HEK293 (cell line): ENCODE data around the gene MYRFL.

ENCODE experiments used
- CTCF ChIA-PET: fragments of 350-600 bp; formaldehyde crosslinking; extraction: SDS; loops from one replicate; lab custom pipeline; 2021; ENCODE audit warnings: antibody characterized with exemption; lab: Yijun Ruan, JAX
- POLR2A ChIA-PET: fragments of 300-600 bp; formaldehyde crosslinking; extraction: SDS; loops from one replicate; lab custom pipeline; 2020; ENCODE audit warnings: antibody characterized with exemption, inconsistent platforms; lab: Yijun Ruan, JAX
- H3K27ac ChIP-seq: fragments of 200-500 bp; sonication (Bioruptor generic); 2 replicates; pipeline ENCODE4 v1.5.1; 2014; ENCODE audit warnings: low read depth, low read length, control low read depth, inconsistent platforms; ENCODE audit errors: extremely low read depth
- H3K36me3 ChIP-seq, 2 experiments: fragments of 200-500 bp in 1 of 2; sonication (Bioruptor generic) in 1 of 2; 1 replicate in 1 of 2; 2 replicates in 1 of 2; pipeline ENCODE4 v1.5.1; 2014 to 2017; ENCODE audit warnings: inconsistent platforms in 2 of 2, low read length in 2 of 2; ENCODE audit not compliant: control insufficient read depth in 2 of 2, insufficient read depth in 1 of 2
- H3K4me1 ChIP-seq: fragments of 200-500 bp; sonication (Bioruptor generic); 2 replicates; pipeline ENCODE4 v1.5.1; 2014; ENCODE audit warnings: mild to moderate bottlenecking, low read length, inconsistent platforms; ENCODE audit not compliant: control insufficient read depth, insufficient read depth
- H3K4me3 ChIP-seq: 2 replicates; pipeline ENCODE4 v1.5.1; 2011; ENCODE audit warnings: low read depth, mild to moderate bottlenecking, control low read depth, low read length, moderate library complexity
- H3K9me3 ChIP-seq: fragments of 200-500 bp; sonication (Bioruptor generic); 2 replicates; pipeline ENCODE4 v1.5.1; 2014; ENCODE audit warnings: low read depth, low read length, inconsistent platforms; ENCODE audit not compliant: control insufficient read depth, insufficient read depth
- ELK4 ChIP-seq: IDR thresholded peaks from 2 replicates; pipeline ENCODE4 v1.6.1; 2011; ENCODE audit warnings: mild to moderate bottlenecking, low read depth, low read length, borderline replicate concordance
- RBAK ChIP-seq: fragments of 450-650 bp; formaldehyde crosslinking; IDR thresholded peaks from 2 replicates; pipeline ENCODE4 v1.5.1; 2016; ENCODE audit warnings: missing biosample characterization, missing genetic modification characterization
- SP3 ChIP-seq: fragments of 450-650 bp; formaldehyde crosslinking; IDR thresholded peaks from 2 replicates; pipeline ENCODE4 v1.5.1; 2016; ENCODE audit warnings: missing biosample characterization, missing genetic modification characterization
- TSHZ1 ChIP-seq: fragments of 450-650 bp; formaldehyde crosslinking; IDR thresholded peaks from 2 replicates; pipeline ENCODE4 v1.5.1; 2016; ENCODE audit warnings: missing biosample characterization, missing genetic modification characterization, borderline replicate concordance
- WT1 ChIP-seq: fragments of 450-650 bp; formaldehyde crosslinking; IDR thresholded peaks from 2 replicates; pipeline ENCODE4 v1.5.1; 2016; ENCODE audit warnings: missing biosample characterization, missing genetic modification characterization
- YY2 ChIP-seq: fragments of 450-650 bp; formaldehyde crosslinking; IDR thresholded peaks from 2 replicates; pipeline ENCODE4 v1.5.1; 2016; ENCODE audit warnings: missing biosample characterization, missing genetic modification characterization
- ZBTB7A ChIP-seq: fragments of 450-650 bp; formaldehyde crosslinking; IDR thresholded peaks from 2 replicates; pipeline ENCODE4 v1.5.1; 2016; ENCODE audit warnings: low read depth, missing biosample characterization, missing genetic modification characterization
- ZBTB8A ChIP-seq: fragments of 450-650 bp; formaldehyde crosslinking; IDR thresholded peaks from 2 replicates; pipeline ENCODE4 v1.5.1; 2016; ENCODE audit warnings: missing biosample characterization, missing genetic modification characterization
- ZFP41 ChIP-seq: fragments of 450-650 bp; formaldehyde crosslinking; IDR thresholded peaks from 2 replicates; pipeline ENCODE4 v1.5.1; 2016; ENCODE audit warnings: missing biosample characterization, missing genetic modification characterization, borderline replicate concordance
- ZNF140 ChIP-seq: fragments of 450-650 bp; formaldehyde crosslinking; IDR thresholded peaks from 2 replicates; pipeline ENCODE4 v1.5.1; 2016; ENCODE audit warnings: missing biosample characterization, missing genetic modification characterization
- ZNF157 ChIP-seq: fragments of 450-650 bp; formaldehyde crosslinking; IDR thresholded peaks from 2 replicates; pipeline ENCODE4 v1.5.1; 2016; ENCODE audit warnings: missing biosample characterization, missing genetic modification characterization
- ZNF555 ChIP-seq: fragments of 450-650 bp; formaldehyde crosslinking; conservative IDR thresholded peaks from 2 replicates; pipeline ENCODE4 v1.5.1; 2017; ENCODE audit warnings: missing biosample characterization, mild to moderate bottlenecking, missing genetic modification characterization, inconsistent platforms
- ZNF596 ChIP-seq: fragments of 450-650 bp; IDR thresholded peaks from 2 replicates; pipeline ENCODE4 v1.5.0; 2018; ENCODE audit warnings: missing biosample characterization, mild to moderate bottlenecking, missing genetic modification characterization, moderate library complexity
- ZNF623 ChIP-seq: fragments of 450-650 bp; formaldehyde crosslinking; IDR thresholded peaks from 2 replicates; pipeline ENCODE4 v1.5.1; 2016; ENCODE audit warnings: missing biosample characterization, missing genetic modification characterization
- ZSCAN23 ChIP-seq: fragments of 450-650 bp; formaldehyde crosslinking; IDR thresholded peaks from 2 replicates; pipeline ENCODE4 v1.5.1; 2016; ENCODE audit warnings: missing biosample characterization, missing genetic modification characterization
- ZSCAN30 ChIP-seq: fragments of 450-650 bp; IDR thresholded peaks from 2 replicates; pipeline ENCODE4 v1.5.1; 2018; ENCODE audit warnings: missing biosample characterization, mild to moderate bottlenecking, missing genetic modification characterization, moderate library complexity
- TF ChIP-seq, protein P1 (sequence below): fragments of 450-650 bp; formaldehyde crosslinking; IDR thresholded peaks from 2 replicates; pipeline ENCODE4 v1.5.1; 2016; ENCODE audit warnings: missing biosample characterization, missing genetic modification characterization, low read depth
- TF ChIP-seq, protein P2 (sequence below): fragments of 450-650 bp; formaldehyde crosslinking; optimal IDR thresholded peaks from 2 replicates; pipeline ENCODE3; 2016; ENCODE audit warnings: missing biosample characterization, mild to moderate bottlenecking, missing genetic modification characterization
- TF ChIP-seq, protein P3 (sequence below): fragments of 450-650 bp; formaldehyde crosslinking; IDR thresholded peaks from 2 replicates; pipeline ENCODE4 v1.5.1; 2016; ENCODE audit warnings: missing biosample characterization, missing genetic modification characterization

The MYRFL gene

DNA sequence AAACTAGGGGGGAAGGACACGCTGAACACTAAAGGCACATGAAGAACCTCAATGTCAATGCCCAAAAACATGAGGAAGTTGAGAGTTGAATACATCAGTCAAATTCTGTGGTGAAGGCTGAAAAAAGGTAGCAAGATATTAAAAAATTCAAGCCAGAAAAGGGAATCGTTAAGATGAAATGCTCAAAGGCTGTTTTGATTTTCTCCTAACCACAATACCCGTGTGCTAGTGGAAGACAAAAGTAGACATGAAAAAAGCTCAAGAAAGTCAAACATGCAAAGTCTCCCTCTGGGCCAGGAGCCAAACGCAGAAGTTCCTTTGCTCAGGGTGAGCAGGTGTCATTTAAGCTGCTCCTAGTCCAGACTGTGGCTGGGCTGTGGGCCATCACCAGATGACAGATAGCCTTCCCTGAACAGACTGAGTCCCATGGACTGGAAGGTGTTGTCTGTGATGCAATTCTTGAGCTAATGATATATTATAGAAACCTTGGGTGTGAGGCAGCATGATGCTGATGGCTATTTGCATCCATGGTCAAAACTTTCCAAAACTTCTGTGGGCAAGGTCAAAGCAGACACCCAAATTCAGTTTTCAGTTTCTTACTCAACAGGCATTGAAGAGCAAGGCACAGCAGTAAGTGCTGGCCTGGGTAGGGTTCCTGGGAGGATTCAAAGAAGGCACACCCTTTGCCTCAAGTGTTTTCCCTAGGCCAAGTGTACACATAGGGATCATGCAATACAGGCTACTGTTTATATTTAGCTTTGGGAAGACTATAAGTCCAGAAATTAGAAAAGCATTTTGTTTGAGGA is 81.6 kb downstream of the MYRFL start:
- H3K9me3 ChIP-seq: no peaks in the 10 kb centered on the region
- H3K4me3 ChIP-seq: no peak overlapping the region
- POLR2A ChIA-PET: no interaction called here
- CTCF ChIA-PET: interaction anchor here (3.5 kb wide), 1 partner anchor 670 kb away, joined by 10 read pairs; no protein-coding TSS in a partner anchor
- no peak for TF ChIP-seq ZFP41
- TF ChIP-seq ZBTB8A: no peak
- H3K36me3 ChIP-seq: no peaks in the 10 kb centered on the region
- no peaks in the 10 kb centered on the region for H3K4me1 ChIP-seq
- H3K27ac ChIP-seq: no peak overlapping the region

DNA sequence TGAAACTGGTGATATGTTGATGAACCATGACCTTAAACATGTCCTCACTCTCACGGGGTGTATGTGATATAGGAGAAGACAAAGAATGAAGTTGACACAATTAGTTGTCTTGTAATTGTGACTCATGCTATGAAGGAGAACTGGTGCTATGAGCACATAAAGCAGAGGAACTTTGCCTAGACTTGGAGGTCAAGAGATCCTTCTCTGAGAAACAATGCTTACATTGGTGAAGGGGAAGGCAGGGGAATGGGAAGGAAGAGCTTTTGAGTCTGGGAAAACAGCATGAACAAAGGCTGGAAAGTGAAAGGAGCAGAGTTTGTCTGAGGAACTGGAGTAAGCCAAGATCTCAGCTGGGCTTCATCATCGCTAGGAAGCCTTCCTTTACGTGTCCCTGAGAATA is 83.2 kb downstream of the MYRFL start:
- POLR2A ChIA-PET: no interaction called here
- CTCF ChIA-PET: interaction anchor here (0.7 to 1.9 kb wide), 2 partner anchors 8 to 60 kb away, joined by 3 to 11 read pairs; no protein-coding TSS in a partner anchor

More for the DNA sequence above, 83.2 kb downstream of the MYRFL start:
- Histone ChIP-seq H3K4me1 (no peaks in the 10 kb centered on the region), H3K27ac (no peak overlapping the region), H3K4me3 (no peak overlapping the region), H3K9me3 (no peaks in the 10 kb centered on the region), H3K36me3 (no peaks in the 10 kb centered on the region)
- TF ChIP-seq, protein P1, sequence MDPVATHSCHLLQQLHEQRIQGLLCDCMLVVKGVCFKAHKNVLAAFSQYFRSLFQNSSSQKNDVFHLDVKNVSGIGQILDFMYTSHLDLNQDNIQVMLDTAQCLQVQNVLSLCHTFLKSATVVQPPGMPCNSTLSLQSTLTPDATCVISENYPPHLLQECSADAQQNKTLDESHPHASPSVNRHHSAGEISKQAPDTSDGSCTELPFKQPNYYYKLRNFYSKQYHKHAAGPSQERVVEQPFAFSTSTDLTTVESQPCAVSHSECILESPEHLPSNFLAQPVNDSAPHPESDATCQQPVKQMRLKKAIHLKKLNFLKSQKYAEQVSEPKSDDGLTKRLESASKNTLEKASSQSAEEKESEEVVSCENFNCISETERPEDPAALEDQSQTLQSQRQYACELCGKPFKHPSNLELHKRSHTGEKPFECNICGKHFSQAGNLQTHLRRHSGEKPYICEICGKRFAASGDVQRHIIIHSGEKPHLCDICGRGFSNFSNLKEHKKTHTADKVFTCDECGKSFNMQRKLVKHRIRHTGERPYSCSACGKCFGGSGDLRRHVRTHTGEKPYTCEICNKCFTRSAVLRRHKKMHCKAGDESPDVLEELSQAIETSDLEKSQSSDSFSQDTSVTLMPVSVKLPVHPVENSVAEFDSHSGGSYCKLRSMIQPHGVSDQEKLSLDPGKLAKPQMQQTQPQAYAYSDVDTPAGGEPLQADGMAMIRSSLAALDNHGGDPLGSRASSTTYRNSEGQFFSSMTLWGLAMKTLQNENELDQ: no peak
- TF ChIP-seq ZNF596 (no peak), ZBTB7A (no peak), ELK4 (no peak), TSHZ1 (tag by site-specific recombination) (no peak), ZSCAN30 (tag by site-specific recombination) (no peak), WT1 (no peak), ZNF623 (no peak), ZNF157 (no peak), ZSCAN23 (tag by site-specific recombination) (no peak), YY2 (tag by site-specific recombination) (no peak), ZNF555 (no peak), ZNF140 (tag by site-specific recombination) (no peak), SP3 (no peak), RBAK (tag by site-specific recombination) (no peak)
- TF ChIP-seq, protein P2, sequence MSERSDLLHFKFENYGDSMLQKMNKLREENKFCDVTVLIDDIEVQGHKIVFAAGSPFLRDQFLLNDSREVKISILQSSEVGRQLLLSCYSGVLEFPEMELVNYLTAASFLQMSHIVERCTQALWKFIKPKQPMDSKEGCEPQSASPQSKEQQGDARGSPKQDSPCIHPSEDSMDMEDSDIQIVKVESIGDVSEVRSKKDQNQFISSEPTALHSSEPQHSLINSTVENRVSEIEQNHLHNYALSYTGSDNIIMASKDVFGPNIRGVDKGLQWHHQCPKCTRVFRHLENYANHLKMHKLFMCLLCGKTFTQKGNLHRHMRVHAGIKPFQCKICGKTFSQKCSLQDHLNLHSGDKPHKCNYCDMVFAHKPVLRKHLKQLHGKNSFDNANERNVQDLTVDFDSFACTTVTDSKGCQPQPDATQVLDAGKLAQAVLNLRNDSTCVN (tag by site-specific recombination): no peak
- TF ChIP-seq, protein P3, sequence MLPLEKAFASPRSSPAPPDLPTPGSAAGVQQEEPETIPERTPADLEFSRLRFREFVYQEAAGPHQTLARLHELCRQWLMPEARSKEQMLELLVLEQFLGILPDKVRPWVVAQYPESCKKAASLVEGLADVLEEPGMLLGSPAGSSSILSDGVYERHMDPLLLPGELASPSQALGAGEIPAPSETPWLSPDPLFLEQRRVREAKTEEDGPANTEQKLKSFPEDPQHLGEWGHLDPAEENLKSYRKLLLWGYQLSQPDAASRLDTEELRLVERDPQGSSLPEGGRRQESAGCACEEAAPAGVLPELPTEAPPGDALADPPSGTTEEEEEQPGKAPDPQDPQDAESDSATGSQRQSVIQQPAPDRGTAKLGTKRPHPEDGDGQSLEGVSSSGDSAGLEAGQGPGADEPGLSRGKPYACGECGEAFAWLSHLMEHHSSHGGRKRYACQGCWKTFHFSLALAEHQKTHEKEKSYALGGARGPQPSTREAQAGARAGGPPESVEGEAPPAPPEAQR (tag by site-specific recombination): no peak
